A673 (cell line): ENCODE measurements around the gene TBX3.

ENCODE experiments used
- EZH2 ChIP-seq: fragments of 200-600 bp; sonication (generic); IDR thresholded peaks from 2 replicates; pipeline ENCODE4 v1.6.1; 2017; ENCODE audit warnings: borderline replicate concordance, low read depth, mild to moderate bottlenecking, mixed read lengths, antibody characterized with exemption, low read length; ENCODE audit not compliant: poor library complexity, severe bottlenecking
- TF ChIP-seq, protein P1 (sequence below): fragments of 300-800, 200-600 bp; sonication (generic); conservative IDR thresholded peaks from 2 replicates; pipeline ENCODE4 v1.5.1; 2017; ENCODE audit warnings: low read depth, mild to moderate bottlenecking, antibody characterized with exemption, low read length, moderate library complexity, mixed read lengths

DNA sequence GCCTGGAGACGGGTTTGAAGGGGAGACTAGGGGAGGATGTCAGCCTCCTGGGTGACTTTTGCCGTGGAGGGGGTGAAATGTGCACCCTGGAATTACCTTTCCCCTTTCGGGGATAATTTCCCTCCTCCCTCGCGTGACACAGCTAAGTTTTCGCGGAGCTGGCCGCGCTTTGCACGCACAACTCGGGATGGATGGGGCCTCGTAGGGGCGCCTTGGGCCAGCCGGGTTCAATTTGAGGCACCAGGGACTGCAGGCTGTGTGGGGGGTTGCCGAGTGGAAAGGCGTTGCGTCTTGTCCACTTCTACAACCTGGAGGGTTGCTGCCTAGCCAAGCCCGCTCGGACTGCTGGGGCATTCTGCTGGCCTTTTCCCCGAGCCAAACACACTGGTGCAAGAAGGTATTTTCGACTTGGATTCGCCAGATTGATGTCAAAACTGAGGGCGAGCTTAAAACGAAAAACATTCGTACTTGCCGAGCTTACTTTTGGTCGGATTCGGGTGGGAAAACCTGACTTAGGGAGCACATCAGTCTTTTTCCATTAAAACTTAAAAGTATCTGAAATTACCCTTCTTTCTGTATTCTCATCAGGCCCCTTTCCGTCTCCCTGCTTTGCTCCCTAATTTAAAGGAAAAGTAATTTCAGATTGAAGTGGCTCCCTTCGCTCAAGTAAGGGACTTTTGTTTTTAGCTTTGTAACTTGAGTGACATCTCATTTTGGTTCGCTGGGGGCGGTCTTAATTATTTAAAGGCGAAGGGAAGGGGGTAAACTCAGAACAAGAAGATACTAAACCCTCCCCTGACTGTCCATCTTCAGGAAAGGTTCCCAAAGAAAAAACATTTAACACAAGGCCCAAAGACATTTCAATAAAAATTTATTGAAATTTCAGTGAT, 14.3 kb downstream of the TBX3 start:
- peak; percentile 34 for TF ChIP-seq EZH2
- TF ChIP-seq, protein P1, sequence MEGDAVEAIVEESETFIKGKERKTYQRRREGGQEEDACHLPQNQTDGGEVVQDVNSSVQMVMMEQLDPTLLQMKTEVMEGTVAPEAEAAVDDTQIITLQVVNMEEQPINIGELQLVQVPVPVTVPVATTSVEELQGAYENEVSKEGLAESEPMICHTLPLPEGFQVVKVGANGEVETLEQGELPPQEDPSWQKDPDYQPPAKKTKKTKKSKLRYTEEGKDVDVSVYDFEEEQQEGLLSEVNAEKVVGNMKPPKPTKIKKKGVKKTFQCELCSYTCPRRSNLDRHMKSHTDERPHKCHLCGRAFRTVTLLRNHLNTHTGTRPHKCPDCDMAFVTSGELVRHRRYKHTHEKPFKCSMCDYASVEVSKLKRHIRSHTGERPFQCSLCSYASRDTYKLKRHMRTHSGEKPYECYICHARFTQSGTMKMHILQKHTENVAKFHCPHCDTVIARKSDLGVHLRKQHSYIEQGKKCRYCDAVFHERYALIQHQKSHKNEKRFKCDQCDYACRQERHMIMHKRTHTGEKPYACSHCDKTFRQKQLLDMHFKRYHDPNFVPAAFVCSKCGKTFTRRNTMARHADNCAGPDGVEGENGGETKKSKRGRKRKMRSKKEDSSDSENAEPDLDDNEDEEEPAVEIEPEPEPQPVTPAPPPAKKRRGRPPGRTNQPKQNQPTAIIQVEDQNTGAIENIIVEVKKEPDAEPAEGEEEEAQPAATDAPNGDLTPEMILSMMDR: no peak
